ENCODE measurements around the gene PTGIS. TPM values are rescaled to one million over a fixed set of nuclear protein-coding genes. Genes with fewer than 3 reads are reported as not detected.

The PTGIS gene
- total RNA-seq, 1 experiment from 2014 or later = 20.0 TPM

- no peak for DNase-seq
- WGBS (ENCODE audit: extremely low coverage, insufficient read length, low lambda C conversion rate) = no CpG with 5 or more reads among the region's 8 CpGs
- peaks cover 10 to 20% of the 10 kb centered on the region in 2 experiments; a peak in 4 of 5 replicates for H3K9me3 Mint-ChIP-seq
Measured at GRCh38 chr20:49558826-49559225, 9.1 kb downstream of the PTGIS start.

More at GRCh38 chr20:49558826-49559225, 9.1 kb downstream of the PTGIS start:
- H3K4ac ChIP-seq (ENCODE audit: low read depth, low read length) = no peak overlapping the region
- Mint-ChIP-seq H3K27me3 (ENCODE audit: low read depth) (no peaks in the 10 kb centered on the region), H3K4me3 (no peak overlapping the region), H3K4me1 (peaks cover 8 to 25% of the 10 kb centered on the region in 2 experiments), H3K36me3 (ENCODE audit: insufficient read depth in 1 of 3, low read depth in 3 of 3) (peaks cover 16 to 38% (median 21%) of the 10 kb centered on the region in 3 experiments), H3K27ac (no peak overlapping the region)
- no peaks in the 10 kb centered on the region for H4K20me1 ChIP-seq (ENCODE audit: control insufficient read depth, insufficient read depth, insufficient read length)
- H2BK12ac ChIP-seq (ENCODE audit: insufficient read length, low read depth, low read length) = no peak overlapping the region
- H2BK15ac ChIP-seq (ENCODE audit: low read depth, low read length) = no peak overlapping the region
- H3K27ac ChIP-seq (ENCODE audit: insufficient read length, low read depth, low read length) = no peak overlapping the region
- peaks cover 2% of the 10 kb centered on the region; the same call in 1 of the 2 replicates for H3K4me1 ChIP-seq (ENCODE audit: insufficient read depth, low read length)
- no peak overlapping the region for H2BK20ac ChIP-seq (ENCODE audit: low read depth, low read length, poor library complexity, severe bottlenecking)
- H3T11ph ChIP-seq (ENCODE audit: low read length) = no peak overlapping the region
- no peak overlapping the region for H3K18ac ChIP-seq (ENCODE audit: insufficient read length, low read depth, low read length)
- H3K23ac ChIP-seq (ENCODE audit: insufficient read length, low read depth, low read length) = no peak overlapping the region
- no peak overlapping the region for H2AK5ac ChIP-seq (ENCODE audit: insufficient read length, low read length)
- no peak overlapping the region for H4K91ac ChIP-seq (ENCODE audit: insufficient read length, low read depth, low read length)
- no peak overlapping the region for H4K8ac ChIP-seq (replicated peaks; ENCODE audit: insufficient read length, low read depth, low read length)
- TF ChIP-seq CTCF (conservative IDR thresholded peaks at IDR 0.05) = no peak
- H2BK5ac ChIP-seq (ENCODE audit: insufficient read length, low read length) = no peak overlapping the region
- H3K9ac ChIP-seq (ENCODE audit: extremely low read depth, insufficient read length, low read length) = no peak overlapping the region
- no peaks in the 10 kb centered on the region for H3K79me1 ChIP-seq (ENCODE audit: insufficient read depth, low read depth, low read length, poor library complexity, severe bottlenecking)
- no peak overlapping the region for H3K4me2 ChIP-seq (ENCODE audit: insufficient read depth, insufficient read length, low read length)
- no peak overlapping the region for H3K14ac ChIP-seq (ENCODE audit: insufficient read depth, low read length)
- H4K5ac ChIP-seq (ENCODE audit: insufficient read length, low read depth, low read length) = no peak overlapping the region
- no peaks in the 10 kb centered on the region; the same call in 1 of the 2 replicates for H3K79me2 ChIP-seq (ENCODE audit: insufficient read depth, low read length)
- H2BK120ac ChIP-seq (ENCODE audit: low read depth, low read length, poor library complexity, severe bottlenecking) = no peak overlapping the region
- no peaks in the 10 kb centered on the region for H3K9me3 ChIP-seq (ENCODE audit: control insufficient read depth, low read depth, low read length)
- H2AFZ ChIP-seq (ENCODE audit: low read length) = no peak overlapping the region
- no peaks in the 10 kb centered on the region for H3K27me3 ChIP-seq (ENCODE audit: insufficient read depth, low read length)
- H3K56ac ChIP-seq (ENCODE audit: insufficient read length, low read depth, low read length) = no peak overlapping the region
- no peaks in the 10 kb centered on the region for H3K23me2 ChIP-seq (ENCODE audit: insufficient read length, low read depth, low read length, poor library complexity, severe bottlenecking)

Data from H9 (cell line).